Stomach (tissue), 4 donors: ENCODE measurements around the gene MYO5B.

Experiments used
- CTCF ChIP-seq, 7 experiments: fragments of 450-650 bp in 4 of 7; fragments of 200-600 bp in 3 of 7; sonication (generic) in 3 of 7; IDR thresholded peaks; one replicate each; pipeline ENCODE4 v1.5.1; 2016 to 2019; ENCODE audit warnings: antibody characterized with exemption in 7 of 7, control low read depth in 2 of 7, mild to moderate bottlenecking in 1 of 7
- POLR2A ChIP-seq, 4 donors: fragments of 450-650 bp; IDR thresholded peaks; one replicate each; pipeline ENCODE4 v1.6.1; 2016; ENCODE audit warnings: antibody characterized with exemption in 4 of 4, control low read depth in 2 of 4, mild to moderate bottlenecking in 1 of 4, moderate library complexity in 1 of 4

GRCh38 chr18:50022985-50023384, 172.0 kb downstream of the MYO5B start:
- no peak for TF ChIP-seq CTCF (IDR thresholded peaks at IDR 0.05)
- no peak for TF ChIP-seq POLR2A (IDR thresholded peaks at IDR 0.05)
